ENCODE results near the gene CDHR4. TPM values are rescaled to one million over a fixed set of nuclear protein-coding genes. Genes with fewer than 3 reads are reported as not detected.
A peak's percentile ranks its signal among the peaks of the same experiment; 100 is the strongest.

The CDHR4 gene
- total and polyA plus RNA-seq, 9 of the 15 experiments (the other 6 are each of a cell fraction or from before 2014, with no cell fraction given): 0.21 TPM; not detected in 8

- no peak for TF ChIP-seq ZNF609 (CRISPR knock-in tag; IDR thresholded peaks at IDR 0.05; ENCODE audit: borderline replicate concordance)
- TF ChIP-seq SNIP1 (IDR thresholded peaks at IDR 0.05; ENCODE audit: low read depth): no peak
- TF ChIP-seq DPF2 (IDR thresholded peaks at IDR 0.05): 0 out of 2 replicates have a peak, but pooled peaks have one; percentile 26
- no peak for TF ChIP-seq ZNF512 (tag; IDR thresholded peaks at IDR 0.05)
- no peak for TF ChIP-seq LARP7 (IDR thresholded peaks at IDR 0.05)
- TF ChIP-seq HIVEP1 (CRISPR knock-in tag; IDR thresholded peaks at IDR 0.05): no peak
- TF ChIP-seq ZNF561 (CRISPR knock-in tag; conservative IDR thresholded peaks at IDR 0.05): no peak
- no peak for TF ChIP-seq SRSF9 (IDR thresholded peaks at IDR 0.05; ENCODE audit: borderline replicate concordance, low read depth, low read length)
- TF ChIP-seq PRPF4 (IDR thresholded peaks at IDR 0.05; ENCODE audit: insufficient read depth, low read depth, low read length, poor library complexity, severe bottlenecking): no peak
- no peak for TF ChIP-seq CREB3L1 (IDR thresholded peaks at IDR 0.05; ENCODE audit: borderline replicate concordance, low read depth)
- TF ChIP-seq BRD4 (IDR thresholded peaks at IDR 0.05): no peak
- no peak for TF ChIP-seq RFX7 (CRISPR knock-in tag; IDR thresholded peaks at IDR 0.05)
- TF ChIP-seq ZNF263 (CRISPR knock-in tag; IDR thresholded peaks at IDR 0.05; ENCODE audit: borderline replicate concordance): peak; percentile 50; the same call in 1 of the 2 replicates
- no peak for TF ChIP-seq HDAC1 (IDR thresholded peaks at IDR 0.05)
- TF ChIP-seq RBM25 (IDR thresholded peaks at IDR 0.05; ENCODE audit: low read depth, low read length, severe bottlenecking): no peak
- no peak for TF ChIP-seq HOXB6 (CRISPR knock-in tag; IDR thresholded peaks at IDR 0.05; ENCODE audit: borderline replicate concordance)
- TF ChIP-seq MXD1 (CRISPR knock-in tag; IDR thresholded peaks at IDR 0.05; ENCODE audit: borderline replicate concordance, poor library complexity, severe bottlenecking): no peak
- TF ChIP-seq RCOR1 (IDR thresholded peaks at IDR 0.05; ENCODE audit: borderline replicate concordance in 1 of 2, low read depth in 2 of 2, low read length in 2 of 2): peak in 1 of 2 experiments; percentile 62; a peak in 1 of 4 replicates
- no peak for TF ChIP-seq ZNF384 (IDR thresholded peaks at IDR 0.05; ENCODE audit: low read depth, low read length)
- TF ChIP-seq CBFA2T3 (IDR thresholded peaks at IDR 0.05): 0 out of 2 replicates have a peak, but pooled peaks have one; percentile 8
Observed at GRCh38 chr3:49790626-49791411, 8.9 kb downstream of the CDHR4 start (continued).
